PFSK-1 (cell line): ENCODE measurements around the gene IDI1.

Experiments used
- POLR2AphosphoS5 ChIP-seq: IDR thresholded peaks from 2 replicates; pipeline ENCODE4 v1.6.1; 2012; ENCODE audit warnings: low read depth, mild to moderate bottlenecking, control low read depth, low read length, moderate library complexity
- SIN3A ChIP-seq: IDR thresholded peaks from 2 replicates; pipeline ENCODE4 v1.6.1; 2012; ENCODE audit warnings: mild to moderate bottlenecking, low read length, moderate library complexity, borderline replicate concordance; ENCODE audit not compliant: insufficient read depth
- TAF1 ChIP-seq: IDR thresholded peaks from 2 replicates; pipeline ENCODE4 v1.6.1; 2012; ENCODE audit warnings: low read length, control low read depth, borderline replicate concordance; ENCODE audit not compliant: insufficient read depth
- TF ChIP-seq, protein P1 (sequence below), 2 experiments: IDR thresholded peaks; 2 replicates each; pipeline versions ENCODE4 v1.6.1 to v1.8.0; 2011 to 2012; ENCODE audit warnings: low read depth in 2 of 2, low read length in 2 of 2, control low read depth in 1 of 2, inconsistent platforms in 1 of 2, mild to moderate bottlenecking in 1 of 2, moderate library complexity in 1 of 2; ENCODE audit not compliant: insufficient read depth in 1 of 2

- TF ChIP-seq POLR2AphosphoS5 (no peak), TAF1 (no peak), SIN3A (no peak)
- TF ChIP-seq, protein P1, sequence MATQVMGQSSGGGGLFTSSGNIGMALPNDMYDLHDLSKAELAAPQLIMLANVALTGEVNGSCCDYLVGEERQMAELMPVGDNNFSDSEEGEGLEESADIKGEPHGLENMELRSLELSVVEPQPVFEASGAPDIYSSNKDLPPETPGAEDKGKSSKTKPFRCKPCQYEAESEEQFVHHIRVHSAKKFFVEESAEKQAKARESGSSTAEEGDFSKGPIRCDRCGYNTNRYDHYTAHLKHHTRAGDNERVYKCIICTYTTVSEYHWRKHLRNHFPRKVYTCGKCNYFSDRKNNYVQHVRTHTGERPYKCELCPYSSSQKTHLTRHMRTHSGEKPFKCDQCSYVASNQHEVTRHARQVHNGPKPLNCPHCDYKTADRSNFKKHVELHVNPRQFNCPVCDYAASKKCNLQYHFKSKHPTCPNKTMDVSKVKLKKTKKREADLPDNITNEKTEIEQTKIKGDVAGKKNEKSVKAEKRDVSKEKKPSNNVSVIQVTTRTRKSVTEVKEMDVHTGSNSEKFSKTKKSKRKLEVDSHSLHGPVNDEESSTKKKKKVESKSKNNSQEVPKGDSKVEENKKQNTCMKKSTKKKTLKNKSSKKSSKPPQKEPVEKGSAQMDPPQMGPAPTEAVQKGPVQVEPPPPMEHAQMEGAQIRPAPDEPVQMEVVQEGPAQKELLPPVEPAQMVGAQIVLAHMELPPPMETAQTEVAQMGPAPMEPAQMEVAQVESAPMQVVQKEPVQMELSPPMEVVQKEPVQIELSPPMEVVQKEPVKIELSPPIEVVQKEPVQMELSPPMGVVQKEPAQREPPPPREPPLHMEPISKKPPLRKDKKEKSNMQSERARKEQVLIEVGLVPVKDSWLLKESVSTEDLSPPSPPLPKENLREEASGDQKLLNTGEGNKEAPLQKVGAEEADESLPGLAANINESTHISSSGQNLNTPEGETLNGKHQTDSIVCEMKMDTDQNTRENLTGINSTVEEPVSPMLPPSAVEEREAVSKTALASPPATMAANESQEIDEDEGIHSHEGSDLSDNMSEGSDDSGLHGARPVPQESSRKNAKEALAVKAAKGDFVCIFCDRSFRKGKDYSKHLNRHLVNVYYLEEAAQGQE (IDR thresholded peaks at IDR 0.05; ENCODE audit: insufficient read depth in 1 of 2, low read depth in 2 of 2, low read length in 2 of 2): no peak
Observed at GRCh38 chr10:1086787-1087186, 37.9 kb upstream of the IDI1 start.
